Ureter (tissue), 1 donor: Measurements from ENCODE around the gene GRK5. TPM values are rescaled to one million over a fixed set of nuclear protein-coding genes. Genes with fewer than 3 reads are reported as not detected.

Experiments
- DNase-seq: peaks from one replicate; pipeline ENCODE4 v3.0.0-alpha.2; 2020; ENCODE audit warnings: low spot score
- total RNA-seq: library from RNA; stranded (reverse); gene quantifications from one replicate; pipeline ENCODE4 v1.2.4, GENCODE V29; 2023
- donor health status: DM: yes; HTN: yes; CAD: no.

GRK5 gene
- total RNA-seq, 1 donor from 2014 or later, result 16.7 TPM

GRCh38 chr10:119316002-119316358 lies 108.6 kb downstream of the GRK5 start:
- DNase-seq, result no peak

GRCh38 chr10:119316729-119317097 lies 109.3 kb downstream of the GRK5 start:
- no peak for DNase-seq

- DNase-seq, result no peak
These were observed 111.2 kb downstream of the GRK5 start for GRCh38 chr10:119318411-119319160.

DNA sequence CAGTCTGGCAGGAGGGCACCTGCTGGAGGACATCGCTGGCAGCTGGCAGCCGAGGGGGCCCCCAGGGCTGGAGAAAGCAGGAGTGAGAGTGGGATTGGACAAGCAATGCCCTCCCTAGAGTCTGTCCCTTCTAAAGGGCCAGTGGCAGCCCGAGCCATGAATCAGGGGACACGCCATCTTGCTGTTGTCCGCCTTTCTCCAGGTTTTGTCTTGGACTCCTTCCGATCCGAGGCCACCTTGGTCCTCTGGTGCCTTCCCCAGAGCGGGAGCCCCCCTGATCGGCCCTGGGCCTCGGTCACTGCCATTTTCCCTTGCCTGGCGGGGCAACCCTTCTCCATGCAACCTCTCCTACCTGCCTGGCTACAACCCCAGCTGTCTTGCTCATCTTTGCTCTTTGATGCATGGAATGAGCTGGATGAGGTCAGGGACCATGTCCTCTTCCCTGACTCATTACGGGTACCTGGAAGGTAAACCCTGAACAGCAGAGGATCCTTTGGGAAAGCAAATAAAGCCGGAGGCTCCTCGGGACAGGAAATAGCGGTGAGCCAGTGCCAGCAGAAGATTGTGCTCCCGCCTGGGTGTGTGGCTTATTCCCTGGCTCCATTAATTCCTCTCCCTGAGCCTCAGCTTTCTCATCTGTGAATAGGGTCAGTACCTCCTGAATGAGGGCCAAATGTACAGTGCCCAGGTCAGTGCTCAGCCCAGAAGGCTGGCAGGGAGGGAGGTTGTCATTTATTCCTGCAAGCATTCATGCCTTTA lies 112.0 kb downstream of the GRK5 start:
- no peak for DNase-seq

DNA sequence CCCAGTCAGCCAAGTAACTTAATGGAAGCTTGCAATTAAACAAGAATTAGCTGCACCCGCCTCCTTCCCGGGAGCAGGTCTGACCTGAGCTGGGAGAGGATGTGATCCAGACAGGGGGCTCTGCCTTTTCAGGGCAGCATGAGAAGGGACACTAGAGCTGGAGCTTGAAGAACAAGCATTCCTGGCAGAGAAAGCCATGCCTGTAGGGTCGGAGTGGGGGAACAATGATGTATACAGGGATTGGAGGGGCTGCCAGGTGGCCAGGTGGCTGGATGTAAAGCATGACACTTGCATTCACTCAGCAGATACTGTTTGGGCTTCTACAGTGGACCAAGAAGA lies 112.5 kb downstream of the GRK5 start:
- no peak for DNase-seq

DNA sequence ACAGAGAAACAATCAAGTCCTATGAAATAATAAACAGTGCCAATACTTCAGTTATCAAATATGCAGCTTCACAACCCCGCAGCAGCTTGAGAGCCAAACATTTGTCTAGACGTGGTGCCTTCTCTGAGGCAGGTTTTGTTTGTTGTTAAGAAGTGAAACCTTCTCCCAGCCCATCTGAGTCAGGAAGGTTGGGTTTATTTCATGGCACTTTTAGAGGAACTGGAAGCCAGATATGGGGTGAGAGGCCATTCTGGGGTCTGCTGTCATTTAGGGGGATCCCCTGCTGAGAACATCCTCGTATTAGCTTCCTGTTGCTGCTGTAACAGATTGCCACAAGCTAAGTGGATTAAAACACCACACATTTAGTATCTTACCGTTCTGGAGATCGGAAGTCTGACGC lies 113.6 kb downstream of the GRK5 start:
- DNase-seq, result no peak

GRCh38 chr10:119323085-119324016 lies 116.0 kb downstream of the GRK5 start:
- no peak for DNase-seq

GRCh38 chr10:119325131-119325530 lies 117.8 kb downstream of the GRK5 start:
- no peak for DNase-seq

- no peak for DNase-seq
These were observed 118.8 kb downstream of the GRK5 start for GRCh38 chr10:119326167-119326566.

GRCh38 chr10:119327096-119327745 lies 119.8 kb downstream of the GRK5 start:
- DNase-seq, result no peak

- DNase-seq, result no peak
These were observed 120.9 kb downstream of the GRK5 start for GRCh38 chr10:119328223-119328622.

DNA sequence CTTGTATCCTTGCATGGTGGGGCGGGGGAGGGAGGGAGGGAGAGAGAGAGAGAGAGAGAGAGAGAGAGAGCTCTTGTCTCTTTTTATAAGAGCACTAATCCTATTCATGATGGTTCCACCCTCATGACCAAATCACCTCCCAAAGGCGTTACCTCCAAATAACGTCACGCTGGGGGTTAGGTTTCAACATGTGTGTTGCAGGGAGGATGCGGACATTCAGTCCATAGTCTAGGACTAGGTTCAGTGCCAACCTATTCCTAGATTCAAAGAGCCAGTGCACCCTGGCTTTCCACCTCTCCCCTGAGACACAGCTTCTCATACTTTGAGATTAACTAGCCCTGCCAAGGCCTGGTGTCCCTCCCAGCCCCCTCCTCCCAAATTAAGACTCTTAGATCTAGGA lies 123.0 kb downstream of the GRK5 start:
- DNase-seq, result no peak

- no peak for DNase-seq
These were observed 123.7 kb downstream of the GRK5 start for GRCh38 chr10:119331061-119331460.

DNA sequence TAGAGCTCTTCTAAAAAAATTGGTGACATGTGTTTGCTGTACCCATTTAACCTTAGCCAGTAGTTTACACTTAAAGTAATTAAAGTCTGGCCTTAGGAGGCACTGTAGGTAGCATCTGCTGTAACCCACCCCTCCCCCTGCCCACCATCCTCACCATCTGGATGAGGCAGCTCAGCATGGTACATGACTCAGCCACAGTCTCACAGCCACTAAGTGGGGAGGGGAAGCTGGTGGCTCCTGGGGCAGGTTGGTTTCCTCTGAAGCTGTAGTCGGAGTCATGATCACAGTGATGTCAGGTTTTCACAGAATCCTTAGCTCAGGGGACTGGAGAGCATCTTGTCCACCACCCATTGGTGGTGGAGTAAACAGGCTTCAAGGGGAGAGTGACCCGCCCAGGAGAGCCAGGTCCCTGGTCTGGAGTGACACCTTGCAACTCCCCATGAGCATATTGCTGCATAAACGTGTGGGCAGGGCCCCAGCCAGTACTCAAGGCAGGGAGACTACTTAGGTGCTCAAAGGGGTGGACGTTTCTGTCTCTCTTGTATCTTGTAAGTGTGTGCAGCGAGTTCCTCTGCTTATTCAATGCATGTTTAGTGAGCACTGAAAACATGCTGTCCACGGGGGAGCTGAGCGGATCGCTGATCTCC lies 125.9 kb downstream of the GRK5 start:
- DNase-seq, result no peak

DNA sequence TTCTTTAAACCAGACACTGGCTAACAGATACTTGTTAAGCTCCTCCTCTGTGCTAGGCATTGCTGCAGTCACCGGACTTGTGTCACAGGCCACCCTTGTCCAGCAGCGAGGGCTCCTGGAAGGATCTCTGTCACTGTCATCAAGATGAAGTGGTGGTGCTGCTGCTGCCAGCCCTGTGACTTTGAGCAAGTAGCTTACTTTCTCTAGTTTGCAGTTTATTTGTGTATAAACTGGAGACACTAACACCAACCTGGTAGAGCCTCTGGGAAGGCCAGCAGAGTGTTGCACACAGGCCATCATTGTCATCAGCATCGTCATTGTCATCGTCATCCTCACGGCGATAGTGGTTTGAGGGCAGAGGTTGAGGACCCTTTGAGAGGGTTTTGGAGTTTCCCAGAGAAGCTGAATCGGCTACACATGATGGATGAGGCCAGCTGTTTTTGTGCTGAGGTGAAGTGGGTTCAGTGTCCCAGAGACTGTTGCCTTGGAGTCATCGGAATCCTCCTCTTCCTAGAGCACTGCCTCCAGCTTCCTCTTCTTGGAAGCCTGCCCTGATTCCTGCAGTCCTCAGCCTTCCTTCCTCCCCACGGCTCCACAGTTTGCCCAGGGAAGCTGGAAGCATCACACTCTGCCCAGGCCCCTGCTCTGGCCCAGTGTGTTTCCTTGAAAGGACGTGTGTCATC lies 128.4 kb downstream of the GRK5 start:
- DNase-seq, result no peak

- DNase-seq, result no peak
These were observed 129.2 kb downstream of the GRK5 start for GRCh38 chr10:119336599-119336998.

GRCh38 chr10:119337223-119337622 lies 129.9 kb downstream of the GRK5 start:
- DNase-seq, result no peak

- DNase-seq, result no peak
These were observed 130.5 kb downstream of the GRK5 start for GRCh38 chr10:119337796-119338432.

DNA sequence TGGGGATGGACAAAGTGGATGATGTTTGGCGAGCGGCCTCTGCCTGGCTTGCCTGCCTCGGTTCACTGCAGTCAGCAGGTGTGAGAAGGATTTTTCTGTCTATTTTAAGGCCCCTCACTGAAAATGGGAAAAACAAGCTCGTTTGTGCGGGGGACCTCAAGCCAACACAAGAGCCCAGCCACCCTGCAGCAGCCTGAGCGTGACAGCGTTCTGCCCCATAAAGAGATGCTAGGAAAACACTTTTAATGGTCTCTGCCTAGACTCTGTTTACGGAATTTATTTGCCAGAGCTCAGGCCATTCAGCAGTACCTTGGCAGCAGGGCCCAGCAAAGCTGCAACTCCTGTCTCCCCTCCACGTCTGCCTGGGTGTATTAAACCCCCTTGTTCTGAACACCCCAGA lies 131.7 kb downstream of the GRK5 start:
- DNase-seq, result no peak

DNA sequence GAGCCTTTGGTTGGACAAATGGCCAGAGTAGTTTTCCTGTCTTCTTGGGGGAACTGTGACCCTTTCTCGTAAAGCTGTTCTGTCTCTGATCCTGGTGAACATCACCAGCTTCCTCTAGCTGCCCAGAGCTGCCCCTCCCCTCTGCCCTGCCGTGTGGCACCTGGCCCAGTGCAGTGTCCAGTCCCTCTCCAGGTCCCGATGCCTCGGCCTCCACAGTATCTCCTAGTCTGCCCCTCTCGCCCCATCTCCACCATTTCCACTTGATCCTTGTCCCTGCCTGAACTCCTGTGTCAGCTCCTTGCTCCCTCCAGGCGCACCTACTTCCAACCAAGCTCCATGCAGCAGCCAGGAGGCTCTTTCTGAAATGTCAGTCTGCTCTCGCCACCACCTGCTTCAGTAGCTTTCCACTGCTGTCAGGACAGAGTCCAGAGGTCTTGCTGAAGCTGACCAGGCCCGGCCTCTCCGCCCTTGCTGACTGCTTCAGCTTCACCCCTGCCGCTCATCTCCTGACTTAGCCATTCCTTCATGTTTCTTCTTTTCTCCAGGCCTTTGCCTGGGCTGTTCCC lies 133.6 kb downstream of the GRK5 start:
- no peak for DNase-seq
